ENCODE measurements around the gene ZSWIM5.

DNA sequence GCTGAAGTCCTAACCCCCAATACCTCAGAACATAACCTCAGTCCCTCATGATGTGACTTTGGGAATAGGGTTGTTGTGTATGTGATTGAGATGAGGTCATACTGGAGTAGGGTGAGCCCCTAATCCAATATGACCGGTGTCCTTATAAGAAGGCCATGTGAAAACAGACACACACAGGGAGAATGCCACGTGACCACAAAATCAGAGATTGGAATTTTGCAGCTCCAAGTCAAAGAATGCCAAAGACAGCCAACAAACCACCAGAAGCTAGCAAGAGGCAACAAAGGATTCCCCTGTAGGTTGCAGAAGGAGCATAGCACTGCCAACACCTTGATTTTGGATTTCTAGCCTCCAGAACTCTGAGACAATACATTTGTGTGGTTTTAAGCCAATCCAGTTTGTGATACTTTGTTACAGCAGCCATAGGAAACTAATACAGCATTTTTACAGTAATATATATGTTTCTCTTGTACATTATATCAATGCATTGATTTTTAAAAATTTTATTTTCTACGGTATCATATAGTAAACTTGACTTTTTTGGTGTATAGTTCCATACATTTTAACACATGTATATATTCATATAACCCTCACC is 5.4 kb downstream of the ZSWIM5 start:
- TF ChIP-seq ZBTB7A (tag by site-specific recombination; IDR thresholded peaks at IDR 0.05; ENCODE audit: low read depth) (no peak), ZNF184 (tag by site-specific recombination; IDR thresholded peaks at IDR 0.05) (no peak), ZBTB1 (tag by site-specific recombination; IDR thresholded peaks at IDR 0.05) (no peak)

All from HEK293 (cell line).